Measurements from ENCODE around the gene MKI67.

GRCh38 chr10:128121750-128122412 is 4.3 kb downstream of the MKI67 start:
- TF ChIP-seq POLR2AphosphoS5 (IDR thresholded peaks at IDR 0.05) = no peak
- TF ChIP-seq, protein P1, sequence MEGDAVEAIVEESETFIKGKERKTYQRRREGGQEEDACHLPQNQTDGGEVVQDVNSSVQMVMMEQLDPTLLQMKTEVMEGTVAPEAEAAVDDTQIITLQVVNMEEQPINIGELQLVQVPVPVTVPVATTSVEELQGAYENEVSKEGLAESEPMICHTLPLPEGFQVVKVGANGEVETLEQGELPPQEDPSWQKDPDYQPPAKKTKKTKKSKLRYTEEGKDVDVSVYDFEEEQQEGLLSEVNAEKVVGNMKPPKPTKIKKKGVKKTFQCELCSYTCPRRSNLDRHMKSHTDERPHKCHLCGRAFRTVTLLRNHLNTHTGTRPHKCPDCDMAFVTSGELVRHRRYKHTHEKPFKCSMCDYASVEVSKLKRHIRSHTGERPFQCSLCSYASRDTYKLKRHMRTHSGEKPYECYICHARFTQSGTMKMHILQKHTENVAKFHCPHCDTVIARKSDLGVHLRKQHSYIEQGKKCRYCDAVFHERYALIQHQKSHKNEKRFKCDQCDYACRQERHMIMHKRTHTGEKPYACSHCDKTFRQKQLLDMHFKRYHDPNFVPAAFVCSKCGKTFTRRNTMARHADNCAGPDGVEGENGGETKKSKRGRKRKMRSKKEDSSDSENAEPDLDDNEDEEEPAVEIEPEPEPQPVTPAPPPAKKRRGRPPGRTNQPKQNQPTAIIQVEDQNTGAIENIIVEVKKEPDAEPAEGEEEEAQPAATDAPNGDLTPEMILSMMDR (IDR thresholded peaks at IDR 0.05 in 8 of 11, conservative IDR thresholded peaks at IDR 0.05 in 3 of 11) = no peak

All from spleen (tissue), 7 donors.